Measurements from ENCODE around the gene TRIM28.
"Not testable (repeated sequence)": the region's sequence is repeated elsewhere in the genome, so short reads cannot be mapped to it uniquely, and the experiment has no call there.

The TRIM28 gene

DNA sequence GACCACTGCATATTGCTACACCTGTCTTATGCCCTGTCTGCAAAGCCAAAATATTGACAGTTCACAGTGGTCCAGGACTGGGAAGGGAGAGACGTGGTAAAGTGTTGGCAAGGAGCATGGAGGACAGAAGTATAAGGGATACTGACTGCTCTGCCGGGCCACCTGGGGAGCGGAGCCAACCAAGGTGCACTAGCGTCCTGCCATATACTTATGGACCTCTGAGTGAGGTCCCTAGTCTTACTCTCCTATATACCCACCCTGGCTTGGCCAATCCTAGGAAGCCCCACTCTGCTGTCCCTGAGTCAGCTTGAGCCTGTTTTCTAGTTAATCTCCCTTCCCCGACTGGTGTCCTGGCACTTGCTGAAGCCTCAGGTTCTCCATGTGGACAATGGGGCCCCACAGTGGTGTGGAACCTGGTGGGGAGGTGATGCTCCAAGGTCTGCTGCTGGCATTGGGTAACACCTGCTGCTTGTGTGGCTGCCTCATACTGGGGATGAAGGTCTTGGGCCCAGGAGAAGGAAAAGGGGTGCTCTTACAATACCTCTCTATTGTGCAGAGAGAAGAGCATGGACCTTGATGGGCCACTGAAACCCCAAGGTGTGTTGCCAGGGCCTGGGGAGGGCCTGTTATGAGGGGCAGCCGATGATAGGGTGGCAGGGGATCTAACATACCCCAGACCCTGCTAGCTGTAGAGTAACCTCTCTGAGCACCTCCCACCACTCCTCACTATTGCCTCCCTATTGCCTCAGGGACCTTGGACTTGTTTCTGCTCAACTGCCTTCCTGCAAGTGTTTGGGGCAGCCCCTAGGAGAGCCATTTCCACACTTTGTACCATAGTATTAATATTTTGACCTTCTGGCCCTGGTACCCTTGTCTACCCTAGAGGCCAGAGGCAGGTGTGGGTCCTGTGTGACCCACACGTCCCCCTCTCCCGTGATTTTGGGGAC, 6.7 kb upstream of the TRIM28 start:
- TF ChIP-seq, protein P1, sequence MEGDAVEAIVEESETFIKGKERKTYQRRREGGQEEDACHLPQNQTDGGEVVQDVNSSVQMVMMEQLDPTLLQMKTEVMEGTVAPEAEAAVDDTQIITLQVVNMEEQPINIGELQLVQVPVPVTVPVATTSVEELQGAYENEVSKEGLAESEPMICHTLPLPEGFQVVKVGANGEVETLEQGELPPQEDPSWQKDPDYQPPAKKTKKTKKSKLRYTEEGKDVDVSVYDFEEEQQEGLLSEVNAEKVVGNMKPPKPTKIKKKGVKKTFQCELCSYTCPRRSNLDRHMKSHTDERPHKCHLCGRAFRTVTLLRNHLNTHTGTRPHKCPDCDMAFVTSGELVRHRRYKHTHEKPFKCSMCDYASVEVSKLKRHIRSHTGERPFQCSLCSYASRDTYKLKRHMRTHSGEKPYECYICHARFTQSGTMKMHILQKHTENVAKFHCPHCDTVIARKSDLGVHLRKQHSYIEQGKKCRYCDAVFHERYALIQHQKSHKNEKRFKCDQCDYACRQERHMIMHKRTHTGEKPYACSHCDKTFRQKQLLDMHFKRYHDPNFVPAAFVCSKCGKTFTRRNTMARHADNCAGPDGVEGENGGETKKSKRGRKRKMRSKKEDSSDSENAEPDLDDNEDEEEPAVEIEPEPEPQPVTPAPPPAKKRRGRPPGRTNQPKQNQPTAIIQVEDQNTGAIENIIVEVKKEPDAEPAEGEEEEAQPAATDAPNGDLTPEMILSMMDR (conservative IDR thresholded peaks at IDR 0.05; ENCODE audit: low read depth, low read length), result no peak
- H3K4me3 ChIP-seq (ENCODE audit: low read depth, low read length), result no peak overlapping the region
- DNase-seq (ENCODE audit: low read depth), result no peak

DNA sequence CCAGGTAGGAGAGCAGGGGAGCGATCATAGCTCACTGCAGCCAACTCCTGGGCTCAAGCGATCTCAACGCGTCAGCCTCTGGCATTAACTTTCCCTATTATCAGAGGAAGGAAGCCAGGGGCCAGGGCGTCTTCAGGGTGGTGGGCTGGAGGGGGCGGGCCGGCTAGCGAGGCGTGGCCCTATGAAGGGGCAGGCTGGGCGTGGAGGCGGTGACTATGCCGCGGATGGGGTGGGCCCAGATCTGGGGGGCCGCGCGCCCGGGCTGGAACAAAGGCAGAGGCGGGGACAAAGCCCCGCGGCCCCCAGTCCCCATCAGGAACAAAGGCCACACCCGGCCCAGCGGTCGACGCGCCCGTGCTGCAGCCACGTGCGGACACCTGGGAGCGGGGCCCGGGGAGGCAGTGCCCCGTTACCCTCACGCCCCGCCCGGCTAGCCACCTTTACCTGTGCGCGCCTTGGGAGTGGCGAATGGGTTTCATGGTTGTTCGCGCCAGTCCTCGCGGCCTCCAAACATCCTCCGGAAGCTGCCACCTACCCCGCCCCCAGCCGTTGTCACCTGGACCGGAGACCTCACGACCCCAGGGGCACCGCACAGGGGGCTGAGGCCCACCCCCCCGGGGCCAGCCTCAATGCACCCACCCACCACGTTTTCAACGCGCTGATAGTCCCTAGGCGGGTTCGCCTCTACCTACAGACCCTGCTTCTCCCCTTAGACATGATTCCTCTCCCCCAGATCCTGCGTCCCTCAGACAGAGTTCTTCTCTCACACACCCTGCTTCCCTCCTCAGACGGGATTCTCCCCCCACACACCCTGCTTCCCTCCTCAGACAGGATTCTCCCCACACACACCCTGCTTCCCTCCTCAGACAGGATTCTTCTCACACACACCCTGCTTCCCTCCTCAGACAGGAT, 5.4 kb upstream of the TRIM28 start:
- TF ChIP-seq, protein P1 (conservative IDR thresholded peaks at IDR 0.05; ENCODE audit: low read depth, low read length), result no peak
- peak overlapping the region; percentile 47 for H3K4me3 ChIP-seq (ENCODE audit: low read depth, low read length)
- no peak for DNase-seq (ENCODE audit: low read depth)

DNA sequence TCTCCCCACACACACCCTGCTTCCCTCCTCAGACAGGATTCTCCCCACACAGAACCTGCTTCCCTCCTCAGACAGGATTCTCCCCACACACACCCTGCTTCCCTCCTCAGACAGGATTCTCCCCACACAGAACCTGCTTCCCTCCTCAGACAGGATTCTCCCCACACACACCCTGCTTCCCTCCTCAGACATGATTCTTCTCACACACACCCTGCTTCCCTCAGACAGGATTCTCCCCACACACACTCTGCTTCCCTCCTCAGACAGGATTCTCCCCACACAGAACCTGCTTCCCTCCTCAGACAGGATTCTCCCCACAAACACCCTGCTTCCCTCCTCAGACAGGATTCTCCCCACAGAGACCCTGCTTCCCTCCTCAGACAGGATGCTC, 4.7 kb upstream of the TRIM28 start:
- not testable (repeated sequence) for DNase-seq (ENCODE audit: low read depth); H3K4me3 ChIP-seq (ENCODE audit: low read depth, low read length)

DNA sequence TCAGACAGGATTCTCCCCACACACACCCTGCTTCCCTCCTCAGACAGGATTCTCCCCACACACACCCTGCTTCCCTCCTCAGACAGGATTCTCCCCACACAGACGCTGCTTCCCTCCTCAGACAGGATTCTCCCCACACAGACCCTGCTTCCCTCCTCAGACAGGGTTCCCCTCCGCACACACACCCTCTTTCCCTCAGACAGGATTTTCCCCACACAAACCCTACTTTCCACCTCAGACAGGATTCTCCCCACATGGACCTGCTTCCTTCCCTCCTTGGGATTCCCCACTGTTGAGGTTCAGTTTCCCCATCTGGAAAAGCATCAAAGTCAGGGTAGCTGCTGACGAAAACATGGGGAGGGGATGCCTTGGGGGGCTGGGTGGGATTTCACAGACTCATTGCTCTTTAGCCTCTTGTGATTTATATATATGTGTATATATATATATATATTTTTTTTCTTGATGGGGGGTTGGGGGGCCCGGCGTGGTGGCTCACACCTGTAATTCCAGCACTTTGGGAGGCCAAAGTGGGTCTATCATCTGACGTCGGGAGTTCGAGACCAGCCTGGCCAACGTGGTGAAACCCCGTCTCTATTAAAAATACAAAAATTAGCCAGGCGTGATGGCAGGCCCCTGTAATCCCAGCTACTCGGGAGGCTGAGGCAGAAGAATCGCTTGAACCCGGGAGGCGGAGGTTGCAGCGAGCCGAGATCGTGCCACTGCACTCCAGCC, 1.1 kb upstream of the TRIM28 start:
- not testable (repeated sequence) for DNase-seq (ENCODE audit: low read depth); H3K4me3 ChIP-seq (ENCODE audit: low read depth, low read length)

DNA sequence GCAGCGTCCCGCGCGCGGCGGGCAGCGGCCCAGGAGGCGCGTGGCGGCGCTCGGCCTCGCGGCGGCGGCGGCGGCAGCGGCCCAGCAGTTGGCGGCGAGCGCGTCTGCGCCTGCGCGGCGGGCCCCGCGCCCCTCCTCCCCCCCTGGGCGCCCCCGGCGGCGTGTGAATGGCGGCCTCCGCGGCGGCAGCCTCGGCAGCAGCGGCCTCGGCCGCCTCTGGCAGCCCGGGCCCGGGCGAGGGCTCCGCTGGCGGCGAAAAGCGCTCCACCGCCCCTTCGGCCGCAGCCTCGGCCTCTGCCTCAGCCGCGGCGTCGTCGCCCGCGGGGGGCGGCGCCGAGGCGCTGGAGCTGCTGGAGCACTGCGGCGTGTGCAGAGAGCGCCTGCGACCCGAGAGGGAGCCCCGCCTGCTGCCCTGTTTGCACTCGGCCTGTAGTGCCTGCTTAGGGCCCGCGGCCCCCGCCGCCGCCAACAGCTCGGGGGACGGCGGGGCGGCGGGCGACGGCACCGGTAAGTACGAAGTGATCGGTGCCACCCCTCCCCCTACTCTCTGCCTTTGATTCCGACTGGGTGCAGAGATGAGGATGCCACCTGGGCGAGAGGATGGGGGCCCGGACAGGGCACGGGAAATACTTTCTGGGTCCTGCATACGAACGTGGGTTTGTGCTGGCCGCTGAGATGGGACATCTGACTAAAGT, 874 bp downstream of the TRIM28 start:
- peak; percentile 62 for DNase-seq (ENCODE audit: low read depth)
- H3K4me3 ChIP-seq (ENCODE audit: low read depth, low read length), result peak overlapping the region; percentile 85
- TF ChIP-seq, protein P1 (conservative IDR thresholded peaks at IDR 0.05; ENCODE audit: low read depth, low read length), result no peak

DNA sequence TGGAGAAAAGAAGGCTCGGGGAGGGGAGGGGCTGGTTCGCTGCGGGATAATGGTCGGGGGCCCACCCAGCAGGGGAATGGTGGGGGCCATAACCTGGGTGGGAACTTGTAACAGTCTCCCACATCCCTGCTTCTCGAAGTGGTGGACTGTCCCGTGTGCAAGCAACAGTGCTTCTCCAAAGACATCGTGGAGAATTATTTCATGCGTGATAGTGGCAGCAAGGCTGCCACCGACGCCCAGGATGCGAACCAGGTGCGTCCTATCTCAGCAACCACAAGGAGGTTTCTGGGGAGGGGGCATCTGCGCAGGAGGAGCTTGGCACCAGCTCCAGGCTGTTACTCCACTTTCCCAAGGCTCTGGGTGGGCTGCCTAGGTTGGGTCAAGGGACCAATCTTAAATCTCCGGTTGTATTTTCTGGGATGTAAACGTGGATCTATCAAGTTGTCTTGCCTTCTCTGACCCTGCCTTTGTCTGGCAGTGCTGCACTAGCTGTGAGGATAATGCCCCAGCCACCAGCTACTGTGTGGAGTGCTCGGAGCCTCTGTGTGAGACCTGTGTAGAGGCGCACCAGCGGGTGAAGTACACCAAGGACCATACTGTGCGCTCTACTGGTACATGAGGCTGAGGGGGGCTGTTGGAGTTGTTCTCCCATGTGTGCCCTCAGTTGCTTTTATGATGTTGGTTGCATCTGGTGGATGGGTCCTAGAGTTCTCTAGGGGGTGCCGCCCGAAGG, 1.6 kb downstream of the TRIM28 start:
- no peak for DNase-seq (ENCODE audit: low read depth)
- H3K4me3 ChIP-seq (ENCODE audit: low read depth, low read length), result peak overlapping the region; percentile 85
- TF ChIP-seq, protein P1 (conservative IDR thresholded peaks at IDR 0.05; ENCODE audit: low read depth, low read length), result no peak

DNA sequence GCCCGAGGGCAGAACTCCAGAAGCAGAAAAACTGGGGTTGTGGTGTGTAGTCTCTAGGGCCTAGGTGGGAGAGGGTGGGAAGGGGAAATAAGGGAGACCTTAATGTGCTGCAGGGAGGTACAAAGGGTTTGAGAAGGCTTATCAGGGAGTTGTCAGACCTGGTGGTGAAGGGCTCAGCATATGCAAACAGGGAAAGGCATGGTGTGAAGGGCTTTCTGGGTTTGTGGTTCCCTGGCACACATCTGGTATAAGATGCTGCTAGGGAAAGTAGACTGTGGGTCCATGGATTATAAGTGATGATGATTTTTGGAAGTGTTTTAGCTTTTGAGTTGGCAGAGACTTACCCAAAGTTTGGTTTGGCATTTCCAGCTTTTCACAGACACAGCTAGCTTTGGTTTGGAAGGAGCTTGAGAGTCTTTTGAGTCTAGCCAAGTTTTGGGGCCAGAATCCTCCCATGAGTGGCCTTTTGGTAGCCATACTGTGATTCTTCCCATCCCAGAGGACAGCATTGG, 2.2 kb downstream of the TRIM28 start:
- H3K4me3 ChIP-seq (ENCODE audit: low read depth, low read length), result peak overlapping the region; percentile 85
- TF ChIP-seq, protein P1 (conservative IDR thresholded peaks at IDR 0.05; ENCODE audit: low read depth, low read length), result no peak
- DNase-seq (ENCODE audit: low read depth), result no peak

Measured in choroid plexus epithelial cell (primary cell).